ENCODE results near the gene SLC2A9.

The SLC2A9 gene

GRCh38 chr4:10020871-10021652, at the start of gene SLC2A9:
Gene SLC2A9, minus strand, starts transcription at chr4:10021497. Its CDS starts 68 bp downstream, at chr4:10021429.
- DNase-seq = no peak

GRCh38 chr4:10069075-10069642, 47.9 kb upstream of the SLC2A9 start:
- DNase-seq = no peak

- no peak for DNase-seq
Measured at GRCh38 chr4:10066670-10067651, 45.7 kb upstream of the SLC2A9 start.

GRCh38 chr4:10066206-10066605, 44.9 kb upstream of the SLC2A9 start:
- no peak for DNase-seq

- no peak for DNase-seq
Measured at GRCh38 chr4:10063544-10064300, 42.4 kb upstream of the SLC2A9 start.

GRCh38 chr4:10061650-10062415, 40.5 kb upstream of the SLC2A9 start:
- DNase-seq = no peak

GRCh38 chr4:10058371-10058770, 37.1 kb upstream of the SLC2A9 start:
- DNase-seq = no peak

GRCh38 chr4:10057023-10057395, 35.7 kb upstream of the SLC2A9 start:
- DNase-seq = no peak

GRCh38 chr4:10056334-10057022, 35.2 kb upstream of the SLC2A9 start:
- DNase-seq = no peak

- no peak for DNase-seq
Measured at GRCh38 chr4:10055871-10056270, 34.6 kb upstream of the SLC2A9 start.

- no peak for DNase-seq
Measured at GRCh38 chr4:10054571-10055041, 33.3 kb upstream of the SLC2A9 start.

GRCh38 chr4:10053635-10054453, 32.5 kb upstream of the SLC2A9 start:
- DNase-seq = no peak

GRCh38 chr4:10051517-10052135, 30.3 kb upstream of the SLC2A9 start:
- no peak for DNase-seq

- DNase-seq = no peak
Measured at GRCh38 chr4:10050721-10051120, 29.4 kb upstream of the SLC2A9 start.

GRCh38 chr4:10050261-10050661, 29.0 kb upstream of the SLC2A9 start:
- DNase-seq = no peak

- DNase-seq = no peak
Measured at GRCh38 chr4:10048941-10049697, 27.8 kb upstream of the SLC2A9 start.

GRCh38 chr4:10047967-10048366, 26.7 kb upstream of the SLC2A9 start:
- no peak for DNase-seq

GRCh38 chr4:10046471-10046870, 25.2 kb upstream of the SLC2A9 start:
- no peak for DNase-seq

GRCh38 chr4:10045481-10045880, 24.2 kb upstream of the SLC2A9 start:
- DNase-seq = no peak
